ENCODE data around the gene SHB.

The SHB gene

DNA sequence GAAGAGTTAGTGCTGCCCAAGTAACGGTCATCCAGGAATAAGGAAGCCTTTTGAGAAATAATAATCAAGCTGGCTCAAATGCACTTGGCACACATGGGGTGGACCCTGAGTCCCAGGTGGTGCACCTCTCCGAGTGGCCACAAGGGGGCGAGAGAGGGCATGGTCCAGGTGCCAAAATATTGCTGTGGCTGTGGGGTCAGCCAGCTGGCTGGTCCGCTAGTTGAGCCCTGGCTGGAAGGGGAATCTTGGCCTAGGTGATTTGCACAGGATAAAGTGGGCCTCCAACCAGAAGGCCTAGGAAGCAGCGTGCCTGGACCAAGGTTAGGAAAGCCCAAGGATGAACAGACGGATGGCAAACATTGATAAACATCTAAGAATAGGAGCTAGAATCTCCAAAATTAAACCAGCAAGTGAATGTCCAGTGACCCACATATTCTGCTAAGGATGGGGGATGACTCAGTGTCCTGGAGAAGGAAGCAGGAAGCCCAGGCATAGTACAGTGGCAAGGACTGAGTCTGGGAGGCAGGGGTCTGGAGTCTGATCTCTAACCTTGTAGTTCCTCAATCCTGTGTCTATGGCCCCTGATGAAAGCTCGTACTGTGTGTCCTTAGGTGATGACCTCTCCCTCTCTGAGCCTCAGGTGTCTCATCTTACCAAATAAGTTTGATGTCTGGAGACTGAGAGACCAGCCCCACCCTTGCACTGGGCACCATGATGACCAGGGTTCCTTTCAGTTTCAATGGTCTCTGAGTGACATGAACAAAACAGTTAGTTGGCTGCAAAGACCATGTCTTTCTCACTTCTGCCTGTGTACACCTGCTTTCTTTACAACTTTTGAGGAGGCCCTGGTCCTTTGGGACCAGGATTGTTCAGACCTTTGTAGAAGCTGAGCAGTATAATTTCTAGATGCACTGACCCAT is 19.2 kb upstream of the SHB start:
- Histone ChIP-seq H3K4me3 (ENCODE audit: insufficient read depth, low read length, poor library complexity, severe bottlenecking) (no peak overlapping the region), H3F3A (ENCODE audit: insufficient read depth) (no peaks in the 10 kb centered on the region), H3K4me2 (ENCODE audit: low read depth, low read length, poor library complexity, severe bottlenecking) (no peak overlapping the region), H3K27me3 (ENCODE audit: low read length) (no peaks in the 10 kb centered on the region), H3K27ac (ENCODE audit: low read depth, low read length) (no peak overlapping the region), H4K20me1 (ENCODE audit: low read depth, low read length) (no peaks in the 10 kb centered on the region), H3K9ac (ENCODE audit: low read length) (no peak overlapping the region), H2AFZ (ENCODE audit: low read depth, low read length, severe bottlenecking) (no peak overlapping the region), H3K36me3 (ENCODE audit: low read length) (no peaks in the 10 kb centered on the region), H3K79me2 (ENCODE audit: insufficient read depth, low read length) (no peaks in the 10 kb centered on the region), H3K9me2 (replicated peaks; ENCODE audit: insufficient read depth, low read length) (no peaks in the 10 kb centered on the region), H3K9me3 (ENCODE audit: insufficient read depth, low read length) (no peaks in the 10 kb centered on the region)
- TF ChIP-seq CTCF (IDR thresholded peaks at IDR 0.05; ENCODE audit: insufficient read depth, low read length, poor library complexity, severe bottlenecking) = peak; percentile 84
- TF ChIP-seq EZH2phosphoT487 (conservative IDR thresholded peaks at IDR 0.05; ENCODE audit: low read length) = no peak

GRCh38 chr9:38086496-38086895 is 17.5 kb upstream of the SHB start:
- H3K4me2 ChIP-seq (ENCODE audit: low read depth, low read length, poor library complexity, severe bottlenecking) = no peak overlapping the region
- TF ChIP-seq EZH2phosphoT487 (conservative IDR thresholded peaks at IDR 0.05; ENCODE audit: low read length) (no peak), CTCF (IDR thresholded peaks at IDR 0.05; ENCODE audit: insufficient read depth, low read length, poor library complexity, severe bottlenecking) (no peak)
- H3K9me2 ChIP-seq (replicated peaks; ENCODE audit: insufficient read depth, low read length) = no peaks in the 10 kb centered on the region
- no peaks in the 10 kb centered on the region for H3K79me2 ChIP-seq (ENCODE audit: insufficient read depth, low read length)
- H3K9me3 ChIP-seq (ENCODE audit: insufficient read depth, low read length) = no peaks in the 10 kb centered on the region
- H2AFZ ChIP-seq (ENCODE audit: low read depth, low read length, severe bottlenecking) = no peak overlapping the region
- no peak overlapping the region for H3K27ac ChIP-seq (ENCODE audit: low read depth, low read length)
- no peaks in the 10 kb centered on the region for H4K20me1 ChIP-seq (ENCODE audit: low read depth, low read length)
- no peaks in the 10 kb centered on the region for H3K36me3 ChIP-seq (ENCODE audit: low read length)
- H3K9ac ChIP-seq (ENCODE audit: low read length) = no peak overlapping the region
- H3F3A ChIP-seq (ENCODE audit: insufficient read depth) = no peaks in the 10 kb centered on the region
- H3K4me3 ChIP-seq (ENCODE audit: insufficient read depth, low read length, poor library complexity, severe bottlenecking) = no peak overlapping the region
- no peaks in the 10 kb centered on the region for H3K27me3 ChIP-seq (ENCODE audit: low read length)

- Histone ChIP-seq H4K20me1 (ENCODE audit: low read depth, low read length) (no peaks in the 10 kb centered on the region), H3K36me3 (ENCODE audit: low read length) (no peaks in the 10 kb centered on the region), H3F3A (ENCODE audit: insufficient read depth) (no peaks in the 10 kb centered on the region), H3K27ac (ENCODE audit: low read depth, low read length) (no peak overlapping the region), H3K9me2 (replicated peaks; ENCODE audit: insufficient read depth, low read length) (no peaks in the 10 kb centered on the region), H3K27me3 (ENCODE audit: low read length) (no peaks in the 10 kb centered on the region), H3K4me3 (ENCODE audit: insufficient read depth, low read length, poor library complexity, severe bottlenecking) (no peak overlapping the region), H3K4me2 (ENCODE audit: low read depth, low read length, poor library complexity, severe bottlenecking) (no peak overlapping the region), H3K9ac (ENCODE audit: low read length) (no peak overlapping the region), H3K79me2 (ENCODE audit: insufficient read depth, low read length) (no peaks in the 10 kb centered on the region), H2AFZ (ENCODE audit: low read depth, low read length, severe bottlenecking) (no peak overlapping the region), H3K9me3 (ENCODE audit: insufficient read depth, low read length) (no peaks in the 10 kb centered on the region)
- TF ChIP-seq EZH2phosphoT487 (conservative IDR thresholded peaks at IDR 0.05; ENCODE audit: low read length) (no peak), CTCF (IDR thresholded peaks at IDR 0.05; ENCODE audit: insufficient read depth, low read length, poor library complexity, severe bottlenecking) (no peak)
Observed at GRCh38 chr9:38085308-38085707, 16.3 kb upstream of the SHB start.
